Right renal pelvis (tissue), 4 donors: ENCODE data around the gene ZNF860. TPM values are rescaled to one million over a fixed set of nuclear protein-coding genes. Genes with fewer than 3 reads are reported as not detected.

ENCODE experiments used
- DNase-seq, 4 donors: peaks; one replicate each; pipeline ENCODE4 v3.0.0-alpha.2; 2013; ENCODE audit warnings: low read depth in 4 of 4, low spot score in 3 of 4, missing footprints in 1 of 4
- polyA plus RNA-seq, 4 donors: library from polyadenylated mRNA; unstranded; fragments of 120-200 nt; gene quantifications; one replicate each; pipeline ENCODE4 v1.2.1, GENCODE V29; 2013; ENCODE audit not compliant: insufficient read length in 4 of 4

Gene ZNF860
- polyA plus RNA-seq: 1 to 10 TPM; 2.3 to 2.8 (median 2.6) TPM

GRCh38 chr3:31981206-31982181 lies at the start of gene ZNF860, which contains the start of gene OSBPL10:
Gene ZNF860, plus strand, starts transcription at chr3:31981750. Its CDS starts 7,330 bp downstream, at chr3:31989080.
Gene OSBPL10, minus strand, starts transcription at chr3:31981262. Its CDS starts 83 bp downstream, at chr3:31981179.
- DNase-seq: peak in 3 of 4 donors; percentile 72 to 75 (median 73)

- DNase-seq: no peak
These were observed 48.6 kb upstream of the ZNF860 start for GRCh38 chr3:31932990-31933389.

GRCh38 chr3:31934018-31934417 lies 47.5 kb upstream of the ZNF860 start:
- no peak for DNase-seq

GRCh38 chr3:31934866-31935265 lies 46.7 kb upstream of the ZNF860 start:
- no peak for DNase-seq

GRCh38 chr3:31936420-31937060 lies 45.0 kb upstream of the ZNF860 start:
- no peak for DNase-seq

DNA sequence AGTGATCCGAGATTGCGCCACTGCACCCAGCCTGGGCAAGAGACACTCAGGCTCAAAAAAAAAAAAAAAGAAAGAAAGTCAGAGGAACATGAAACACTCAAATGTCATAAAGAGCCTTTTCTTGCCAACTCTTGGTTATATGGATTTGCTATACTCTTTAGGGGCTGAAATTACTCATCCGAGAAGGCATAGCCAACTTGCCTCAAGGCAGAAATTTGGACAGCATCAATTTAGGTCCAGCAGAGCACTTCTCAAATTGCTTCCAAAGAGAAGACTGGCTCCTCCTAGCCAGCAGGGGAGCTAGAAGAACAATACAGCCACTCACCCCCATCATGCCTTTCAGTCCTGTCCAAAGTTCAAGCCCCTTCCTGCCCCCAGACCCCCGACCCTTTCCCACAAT lies 44.3 kb upstream of the ZNF860 start:
- no peak for DNase-seq

- no peak for DNase-seq
These were observed 39.1 kb upstream of the ZNF860 start for GRCh38 chr3:31942446-31942845.

DNA sequence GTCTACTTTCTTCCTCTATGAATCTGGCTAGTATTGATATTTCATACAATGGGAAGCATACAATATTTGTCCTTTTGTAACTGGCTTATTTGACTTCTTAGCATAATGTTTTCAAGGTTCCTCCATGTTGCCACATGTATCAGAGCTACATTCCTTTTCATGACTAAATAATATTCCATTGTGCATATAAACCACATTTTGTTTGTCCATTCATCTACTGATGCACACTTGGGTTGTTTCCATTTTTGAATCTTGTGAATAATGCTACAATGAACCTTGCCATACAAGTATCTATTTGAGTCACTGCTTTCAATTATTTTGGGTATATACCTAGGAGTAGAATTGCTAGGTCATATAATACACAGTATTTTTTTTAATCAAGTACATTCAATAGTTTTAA lies 38.5 kb upstream of the ZNF860 start:
- DNase-seq: no peak

GRCh38 chr3:31945738-31946052 lies 35.9 kb upstream of the ZNF860 start:
- DNase-seq: no peak

DNA sequence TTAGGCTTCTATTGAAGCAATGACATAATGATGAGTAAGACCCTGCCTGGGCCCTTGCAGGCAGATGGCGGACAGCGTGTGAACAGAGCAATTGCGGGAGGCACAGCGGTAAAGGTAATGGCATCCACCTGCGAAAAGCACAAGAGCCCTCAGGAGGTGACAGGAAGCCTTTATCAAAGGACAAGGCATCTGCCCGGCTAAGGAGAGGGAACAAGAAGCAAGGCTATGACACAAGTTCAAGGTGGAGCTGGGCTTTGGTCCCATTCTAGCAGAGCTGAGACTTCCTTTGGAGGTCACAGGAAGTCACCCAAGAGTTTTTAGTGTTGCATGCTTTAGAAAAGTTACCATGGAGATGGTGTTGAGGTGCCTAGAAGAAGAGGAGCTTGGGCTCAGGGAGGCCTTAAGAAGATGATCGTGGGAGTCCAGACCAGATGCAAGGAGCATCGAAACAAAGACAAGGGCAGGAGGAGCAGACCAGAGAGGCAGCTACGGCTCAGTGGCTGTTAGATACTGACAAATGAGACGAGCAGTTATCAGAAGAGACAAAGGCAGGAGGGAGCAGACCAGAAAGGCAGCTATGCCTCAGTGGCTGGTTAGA lies 35.0 kb upstream of the ZNF860 start:
- DNase-seq: no peak

DNA sequence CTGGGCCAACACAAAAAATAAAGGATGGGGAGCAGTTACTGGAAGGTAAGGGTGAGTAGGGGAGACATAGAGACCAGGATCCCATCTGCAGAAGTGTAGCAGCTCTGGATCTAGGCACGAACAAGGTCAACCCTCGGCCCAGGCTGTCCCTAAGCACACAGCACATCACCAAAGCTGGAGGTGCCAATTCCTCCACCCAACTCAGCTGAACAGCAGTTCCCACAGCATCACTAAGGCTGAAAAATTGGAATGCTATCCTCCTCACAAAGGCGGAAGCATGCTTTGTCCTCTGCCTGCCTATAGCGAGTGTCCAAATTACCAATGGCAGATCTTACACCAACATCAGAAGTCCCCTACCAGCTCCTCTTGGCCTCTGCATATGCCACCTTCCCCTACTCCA lies 34.4 kb upstream of the ZNF860 start:
- no peak for DNase-seq

GRCh38 chr3:31947671-31948091 lies 33.9 kb upstream of the ZNF860 start:
- DNase-seq: no peak

- DNase-seq: no peak
These were observed 33.3 kb upstream of the ZNF860 start for GRCh38 chr3:31948280-31948679.

- no peak for DNase-seq
These were observed 29.3 kb upstream of the ZNF860 start for GRCh38 chr3:31952205-31952604.

GRCh38 chr3:31953091-31953490 lies 28.5 kb upstream of the ZNF860 start:
- DNase-seq: no peak

DNA sequence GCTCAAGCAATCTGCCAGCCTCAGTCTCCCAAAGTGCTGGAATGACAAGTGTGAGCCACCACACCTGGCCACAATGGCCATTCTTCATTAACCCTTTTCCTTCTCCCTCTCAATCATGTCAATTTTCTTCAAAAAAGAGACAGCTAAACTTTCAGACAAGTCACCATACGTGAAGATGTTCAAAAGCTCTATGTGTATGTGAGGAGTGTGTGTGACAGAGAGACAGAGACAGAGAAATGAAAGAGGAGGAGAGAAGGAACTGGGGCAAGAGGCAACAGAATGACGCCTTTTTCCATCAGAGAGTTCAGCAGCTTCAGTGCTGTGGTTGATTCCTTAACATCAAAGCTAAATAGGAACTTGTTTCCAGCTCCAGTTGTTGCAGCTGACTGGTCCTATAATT lies 27.9 kb upstream of the ZNF860 start:
- no peak for DNase-seq

DNA sequence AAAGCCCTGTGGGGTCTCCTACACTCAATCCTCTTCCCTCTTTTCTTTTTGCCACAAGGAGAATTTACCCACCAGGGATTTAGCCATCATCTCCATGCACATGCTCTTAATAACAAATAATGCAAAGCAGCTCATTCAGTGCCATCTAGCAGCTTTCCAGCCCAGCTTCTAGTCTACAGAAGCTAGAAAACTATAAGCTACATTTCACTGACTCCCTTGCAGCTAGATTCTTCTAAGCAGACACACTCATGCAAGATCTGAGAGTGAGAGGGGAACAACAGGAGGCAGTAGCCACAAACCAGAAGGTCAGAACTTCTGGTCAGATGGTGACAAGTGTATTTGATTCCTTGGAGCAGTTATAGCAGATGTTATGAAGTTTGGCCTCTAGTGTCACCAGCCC lies 26.0 kb upstream of the ZNF860 start:
- DNase-seq: no peak

- DNase-seq: no peak
These were observed 24.4 kb upstream of the ZNF860 start for GRCh38 chr3:31957106-31957505.

DNA sequence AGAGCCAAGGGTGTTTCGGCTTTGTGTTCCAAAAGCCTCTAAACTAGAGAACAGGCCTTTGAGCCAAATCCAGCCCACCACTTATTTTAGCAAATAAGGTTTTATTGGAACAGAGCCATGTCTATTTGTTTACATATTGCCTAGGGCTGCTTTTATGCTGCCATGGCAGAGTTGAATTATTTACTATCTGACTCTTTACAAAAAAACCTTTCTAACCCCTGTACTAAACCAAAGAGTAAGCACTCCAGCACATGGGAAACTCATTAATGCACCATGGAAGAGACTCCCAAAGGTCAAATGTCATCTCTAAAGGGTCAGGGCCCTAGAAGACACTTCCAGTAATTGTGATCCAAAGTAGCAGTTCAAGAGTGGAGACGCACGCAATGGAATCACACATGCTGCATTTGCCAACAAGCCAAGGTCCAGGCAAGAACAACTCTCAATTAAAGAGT lies 22.8 kb upstream of the ZNF860 start:
- no peak for DNase-seq

- DNase-seq: no peak
These were observed 22.3 kb upstream of the ZNF860 start for GRCh38 chr3:31959251-31959650.
